Stimulated activated CD8-positive, alpha-beta memory T cell treated with anti-CD3 and anti-CD28 coated beads, Interleukin-15, amount 100 ng/mL, for 48 hours (primary cell): ENCODE results near the gene TSPAN16.

Experiments used
- DNase-seq, 2 donors: peaks; one replicate each; pipeline ENCODE4 v3.0.0-alpha.2; 2020; ENCODE audit warnings: low read depth in 2 of 2

Gene TSPAN16, protein sequence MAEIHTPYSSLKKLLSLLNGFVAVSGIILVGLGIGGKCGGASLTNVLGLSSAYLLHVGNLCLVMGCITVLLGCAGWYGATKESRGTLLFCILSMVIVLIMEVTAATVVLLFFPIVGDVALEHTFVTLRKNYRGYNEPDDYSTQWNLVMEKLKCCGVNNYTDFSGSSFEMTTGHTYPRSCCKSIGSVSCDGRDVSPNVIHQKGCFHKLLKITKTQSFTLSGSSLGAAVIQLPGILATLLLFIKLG

DNA sequence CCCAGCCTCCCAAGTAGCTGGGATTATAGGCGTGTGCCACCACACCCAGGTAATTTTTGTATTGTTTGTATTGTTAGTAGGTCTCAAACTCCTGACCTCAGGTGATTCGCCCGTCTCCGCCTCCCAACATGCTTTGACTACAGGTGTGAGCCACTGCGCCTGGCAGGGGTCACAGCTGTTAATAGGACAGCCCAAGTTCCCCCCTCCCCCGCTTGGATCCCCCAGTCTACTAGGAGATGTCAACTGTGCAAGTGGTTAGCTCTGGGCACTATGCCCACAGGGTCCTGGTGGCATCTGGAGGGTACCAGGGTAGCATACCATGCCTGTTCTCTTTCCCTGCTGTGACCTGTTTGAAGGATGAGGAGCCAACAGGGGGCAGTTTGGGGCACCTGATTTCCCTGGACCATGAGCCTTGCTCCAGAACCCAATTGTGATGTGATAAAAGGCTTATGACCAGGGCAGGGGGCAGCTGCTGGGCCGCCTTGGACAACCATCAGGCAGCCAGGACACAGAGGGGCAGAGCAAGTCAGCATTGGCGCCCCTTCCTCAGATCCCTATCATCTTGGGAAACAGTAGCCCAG, at the start of gene TSPAN16:
Gene TSPAN16, plus strand, starts transcription at position 496 of the 581 bp plus-strand sequence. CDS start 138 bp downstream, outside the sequence.
- no peak for DNase-seq

DNA sequence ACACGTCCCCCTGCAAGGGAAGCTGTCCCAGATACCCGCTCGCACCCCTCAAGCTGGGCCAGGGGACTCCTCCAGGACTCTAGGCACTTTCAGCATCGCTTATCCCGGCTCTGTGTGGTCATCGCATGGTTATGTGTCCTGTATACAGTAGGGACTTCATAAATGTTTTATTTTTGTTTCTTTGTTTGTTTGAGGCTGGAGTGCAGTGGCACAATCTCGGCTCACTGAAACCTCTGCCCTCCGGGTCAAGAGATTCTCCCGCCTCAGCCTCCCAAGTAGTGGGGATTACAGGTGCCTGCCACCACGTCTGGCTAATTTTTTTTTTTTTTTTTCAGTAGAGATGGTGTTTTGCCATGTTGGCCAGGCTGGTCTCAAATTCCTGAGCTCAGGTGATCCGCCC, 49.0 kb upstream of the TSPAN16 start:
- no peak for DNase-seq

- DNase-seq = no peak
These were observed 48.6 kb upstream of the TSPAN16 start for GRCh38 chr19:11247391-11247790.

DNA sequence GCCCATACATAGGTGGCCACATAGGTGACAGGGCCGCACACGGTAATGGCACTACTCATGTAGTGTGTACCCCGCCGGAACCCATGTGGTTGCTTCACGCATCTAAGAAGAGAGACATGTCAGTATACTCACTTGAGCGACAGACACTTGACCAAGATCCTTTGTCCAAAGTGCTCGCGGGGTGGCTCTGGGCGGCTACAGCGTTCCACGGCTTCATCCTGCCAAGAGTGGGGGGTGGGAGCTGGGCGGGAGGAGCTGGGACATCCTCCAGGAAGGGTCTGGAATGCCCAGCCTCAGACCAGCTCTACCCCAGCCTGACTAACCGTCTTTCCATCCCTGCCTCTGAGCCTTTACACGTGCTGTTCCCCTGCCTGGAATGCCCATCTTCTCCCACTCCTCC, 48.0 kb upstream of the TSPAN16 start:
- no peak for DNase-seq

DNA sequence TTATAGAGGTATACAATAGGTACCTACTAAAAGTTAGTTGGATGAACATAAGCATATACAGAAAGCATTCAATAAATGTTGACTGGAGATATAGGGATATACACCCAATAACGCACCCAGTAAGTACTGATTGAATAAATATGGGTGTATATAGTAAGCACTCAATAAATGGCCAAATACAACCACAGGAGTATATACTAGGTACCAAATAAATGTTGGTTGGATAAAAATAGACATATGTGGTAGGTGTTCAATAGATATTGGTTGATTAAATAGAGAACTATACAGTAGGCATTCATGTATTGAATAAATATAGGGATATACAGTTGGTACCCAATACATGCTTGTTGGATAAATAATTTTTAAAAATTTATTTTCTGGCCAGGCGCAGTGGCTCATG, 47.1 kb upstream of the TSPAN16 start:
- no peak for DNase-seq

- DNase-seq = no peak
These were observed 44.7 kb upstream of the TSPAN16 start for GRCh38 chr19:11251217-11251616.

DNA sequence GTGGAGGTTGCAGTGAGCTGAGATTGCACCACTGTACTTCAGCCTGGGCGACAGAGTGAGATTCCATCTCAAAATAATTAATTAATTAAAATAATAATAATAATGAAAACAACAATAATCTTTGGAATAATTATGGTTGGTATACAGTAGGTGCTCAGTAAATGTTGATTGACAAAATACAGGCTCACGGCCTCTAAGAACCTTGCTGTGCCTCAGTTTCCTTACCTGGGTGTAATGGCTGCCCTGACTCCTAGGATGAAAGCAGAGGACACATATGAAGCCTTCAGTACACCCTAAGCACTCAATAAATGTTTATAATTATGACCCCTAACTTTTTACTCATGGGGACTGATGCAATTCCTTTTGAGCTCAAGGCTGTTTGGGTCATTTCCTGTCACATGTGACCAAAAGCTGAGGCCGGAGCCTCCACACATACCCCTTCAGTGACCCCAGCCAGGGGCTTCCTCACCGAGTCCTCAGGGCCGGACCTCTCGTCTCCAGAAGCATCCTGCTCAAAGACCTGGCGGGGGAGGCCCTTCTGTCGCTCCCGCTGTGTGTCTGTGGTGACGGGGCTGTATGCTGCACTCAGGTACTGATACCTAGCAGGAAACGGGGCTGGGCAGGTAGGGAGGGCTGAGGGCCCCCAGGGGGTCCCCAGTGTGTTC, 44.2 kb upstream of the TSPAN16 start:
- DNase-seq = no peak

DNA sequence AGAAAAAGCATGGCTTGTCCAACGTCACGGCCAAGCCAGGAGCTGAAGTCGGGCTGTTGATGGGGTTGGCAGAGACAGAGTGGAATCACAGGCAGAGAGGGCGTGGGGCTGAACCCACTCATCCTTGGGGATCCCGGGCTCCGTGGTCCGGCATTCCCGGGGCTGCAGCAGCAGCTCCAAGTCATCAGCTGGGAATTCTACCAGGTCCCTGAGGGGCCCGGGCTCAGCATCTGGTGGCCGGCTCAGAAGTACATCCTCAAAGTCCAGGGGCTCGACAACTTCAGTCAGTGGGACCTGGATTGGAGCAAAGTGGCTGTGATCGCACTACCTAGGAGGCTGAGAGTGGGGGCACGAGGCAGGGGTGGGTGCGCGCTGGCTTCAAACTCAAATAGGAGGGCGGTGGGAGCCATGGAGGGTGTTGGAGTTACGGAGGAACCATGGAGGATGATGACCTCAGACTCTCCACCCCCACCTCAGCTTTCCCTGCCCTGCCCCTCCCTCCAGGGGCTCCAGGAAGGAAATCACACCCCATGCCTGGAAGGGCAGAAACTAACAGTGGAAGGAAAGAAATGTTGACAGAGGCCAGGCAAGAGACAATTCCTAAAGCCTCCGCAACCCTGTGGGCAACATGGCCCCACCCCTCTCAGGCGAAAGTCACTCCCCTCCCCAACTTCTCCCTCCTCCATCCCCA, 43.1 kb upstream of the TSPAN16 start:
- no peak for DNase-seq

DNA sequence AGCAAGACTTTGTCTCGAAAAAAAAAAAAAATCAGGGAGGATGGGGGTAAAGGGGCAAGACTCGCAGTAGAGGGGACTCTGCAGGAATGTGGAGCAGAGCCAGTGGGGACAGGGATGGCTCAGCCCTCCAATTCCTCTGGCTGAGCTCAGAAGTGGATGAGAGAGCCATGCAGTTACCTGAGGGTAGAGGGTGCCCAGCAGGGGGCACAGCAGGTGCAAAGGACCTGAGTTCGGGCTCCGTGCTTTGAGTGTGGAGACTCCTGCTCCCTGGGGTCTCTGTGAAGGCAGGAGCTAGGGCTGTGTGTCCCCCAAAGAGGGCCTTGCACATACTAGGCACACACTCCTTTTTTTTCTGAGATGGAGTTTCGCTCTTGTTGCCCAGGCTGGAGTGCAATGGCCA, 41.3 kb upstream of the TSPAN16 start:
- no peak for DNase-seq

DNA sequence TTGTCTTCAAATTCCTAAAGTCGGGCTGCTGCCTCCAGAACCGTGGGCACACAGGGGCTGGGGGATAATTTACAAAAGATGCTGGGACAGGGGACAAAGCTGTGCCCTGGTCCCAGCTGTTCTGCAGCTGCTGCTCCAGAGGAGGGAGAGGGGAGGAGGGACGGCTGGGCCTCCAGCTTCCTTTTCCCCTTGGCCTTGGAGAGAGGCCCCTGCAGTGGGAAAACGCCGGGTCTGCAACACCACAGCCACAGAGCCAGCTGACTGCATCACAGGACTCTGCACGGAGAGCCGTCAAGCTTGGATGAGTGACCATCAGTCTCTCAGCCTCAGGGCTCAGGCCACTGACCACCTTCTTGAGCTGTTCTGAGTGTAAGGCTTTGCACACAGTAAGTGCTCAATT, 39.8 kb upstream of the TSPAN16 start:
- no peak for DNase-seq

DNA sequence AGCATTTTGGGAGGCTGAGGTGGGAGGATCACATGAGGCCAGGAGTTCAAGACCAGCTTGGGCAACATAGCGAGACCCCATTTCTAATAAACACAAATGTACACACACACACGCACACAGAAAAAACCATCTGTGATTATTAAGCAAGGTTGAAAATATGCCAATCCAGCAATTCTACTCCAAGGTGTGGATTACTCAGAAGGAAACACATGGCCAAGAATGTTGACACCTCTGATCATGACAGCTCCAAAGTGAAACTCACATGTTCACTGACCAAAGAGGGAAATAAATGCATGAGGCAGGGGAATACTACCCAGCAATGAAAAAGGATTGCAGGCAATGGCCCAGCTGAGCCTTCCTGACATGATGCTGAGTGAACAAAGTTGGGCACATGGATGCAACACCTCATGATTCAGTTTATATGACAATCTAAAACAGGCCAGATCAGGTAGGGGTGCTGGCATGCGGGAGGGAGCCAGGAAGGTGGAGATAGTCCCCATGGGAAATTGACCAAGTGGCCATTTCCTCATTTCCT, 38.0 kb upstream of the TSPAN16 start:
- DNase-seq = no peak

DNA sequence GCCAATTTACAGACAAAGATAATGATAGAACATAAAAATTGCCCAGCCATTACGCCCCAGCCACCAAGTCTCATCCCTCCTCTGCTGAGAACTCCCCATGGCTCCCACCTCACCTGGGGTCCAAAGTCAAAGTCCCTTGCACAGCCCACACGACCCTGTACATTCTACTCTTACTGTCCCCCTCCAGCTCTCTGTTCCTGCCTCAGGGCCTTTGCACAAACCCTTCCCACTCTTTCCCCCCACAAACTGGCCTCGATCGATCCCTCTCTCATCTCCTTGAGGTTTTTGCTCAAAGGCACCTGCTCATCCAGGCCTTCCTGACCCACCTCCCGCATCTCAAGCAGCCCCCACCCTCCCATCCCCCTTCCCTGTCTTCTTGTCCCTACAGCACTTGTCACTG, 35.0 kb upstream of the TSPAN16 start:
- DNase-seq = no peak

DNA sequence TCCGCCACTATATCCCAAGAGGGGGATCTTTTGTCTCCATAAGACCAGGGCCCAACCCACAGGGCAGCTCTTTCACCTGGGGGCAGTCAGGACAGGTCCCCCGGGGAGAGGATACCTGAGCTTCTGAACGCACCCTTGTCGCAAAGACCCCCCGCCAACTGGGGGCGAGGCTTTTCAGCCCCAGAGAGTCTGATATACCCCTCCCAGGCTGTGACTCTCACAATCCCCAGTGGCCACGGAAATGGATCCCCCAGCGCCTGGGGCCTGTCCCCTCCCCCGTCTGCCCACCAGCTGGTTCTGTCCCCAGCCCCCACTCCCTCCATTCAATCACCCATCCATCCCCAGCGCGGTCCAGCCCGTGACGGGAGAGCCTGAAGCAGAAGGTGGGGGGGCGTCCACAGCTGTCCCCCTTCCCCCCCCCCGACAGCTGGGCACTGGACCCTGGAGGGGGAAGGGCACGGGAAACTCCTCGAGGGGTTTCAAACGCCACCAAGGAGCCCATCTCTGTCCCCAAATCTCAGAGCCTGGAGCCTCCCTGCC, 34.5 kb upstream of the TSPAN16 start:
- DNase-seq = no peak

GRCh38 chr19:11261971-11262839, 33.8 kb upstream of the TSPAN16 start, which contains the start of gene DOCK6:
DOCK6 (minus strand) TSS chr19:11262524; CDS start chr19:11262440, 84 bp downstream.
- no peak for DNase-seq

DNA sequence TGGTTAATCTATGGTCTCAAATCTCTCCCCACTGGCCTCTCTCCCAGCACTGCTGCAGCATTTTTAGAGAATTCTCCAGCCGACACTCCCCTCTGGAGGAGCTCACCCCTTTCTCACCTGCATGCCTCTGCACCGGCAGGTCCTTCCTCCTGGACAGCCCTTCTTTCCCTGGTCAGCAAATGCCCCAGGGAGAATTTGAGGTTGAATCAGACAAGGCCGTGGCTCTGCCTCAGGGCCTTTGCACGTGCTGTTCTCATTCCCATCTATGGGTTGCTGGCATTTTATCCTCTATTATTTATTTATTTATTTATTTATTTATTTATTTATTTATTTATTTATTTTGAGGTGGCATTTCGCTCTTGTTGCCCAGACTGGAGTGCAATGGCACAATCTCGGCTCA, 32.2 kb upstream of the TSPAN16 start:
- DNase-seq = no peak

- no peak for DNase-seq
These were observed 31.3 kb upstream of the TSPAN16 start for GRCh38 chr19:11264452-11265176.

GRCh38 chr19:11265177-11265784, 30.7 kb upstream of the TSPAN16 start:
- no peak for DNase-seq

- DNase-seq = no peak
These were observed 30.1 kb upstream of the TSPAN16 start for GRCh38 chr19:11265785-11266236.

GRCh38 chr19:11267316-11268085, 28.5 kb upstream of the TSPAN16 start:
- DNase-seq = no peak
